GM18873 (cell line): ENCODE results near the gene CLDN7.

Experiments
- ATAC-seq: cut with Tn5 transposase; IDR thresholded peaks from one replicate; pipeline ENCODE4 v1.9.1; 2021; ENCODE audit warnings: mild to moderate bottlenecking, moderate library complexity, moderate number of reproducible peaks; ENCODE audit not compliant: unreplicated experiment, low FRiP score

CLDN7 gene

DNA sequence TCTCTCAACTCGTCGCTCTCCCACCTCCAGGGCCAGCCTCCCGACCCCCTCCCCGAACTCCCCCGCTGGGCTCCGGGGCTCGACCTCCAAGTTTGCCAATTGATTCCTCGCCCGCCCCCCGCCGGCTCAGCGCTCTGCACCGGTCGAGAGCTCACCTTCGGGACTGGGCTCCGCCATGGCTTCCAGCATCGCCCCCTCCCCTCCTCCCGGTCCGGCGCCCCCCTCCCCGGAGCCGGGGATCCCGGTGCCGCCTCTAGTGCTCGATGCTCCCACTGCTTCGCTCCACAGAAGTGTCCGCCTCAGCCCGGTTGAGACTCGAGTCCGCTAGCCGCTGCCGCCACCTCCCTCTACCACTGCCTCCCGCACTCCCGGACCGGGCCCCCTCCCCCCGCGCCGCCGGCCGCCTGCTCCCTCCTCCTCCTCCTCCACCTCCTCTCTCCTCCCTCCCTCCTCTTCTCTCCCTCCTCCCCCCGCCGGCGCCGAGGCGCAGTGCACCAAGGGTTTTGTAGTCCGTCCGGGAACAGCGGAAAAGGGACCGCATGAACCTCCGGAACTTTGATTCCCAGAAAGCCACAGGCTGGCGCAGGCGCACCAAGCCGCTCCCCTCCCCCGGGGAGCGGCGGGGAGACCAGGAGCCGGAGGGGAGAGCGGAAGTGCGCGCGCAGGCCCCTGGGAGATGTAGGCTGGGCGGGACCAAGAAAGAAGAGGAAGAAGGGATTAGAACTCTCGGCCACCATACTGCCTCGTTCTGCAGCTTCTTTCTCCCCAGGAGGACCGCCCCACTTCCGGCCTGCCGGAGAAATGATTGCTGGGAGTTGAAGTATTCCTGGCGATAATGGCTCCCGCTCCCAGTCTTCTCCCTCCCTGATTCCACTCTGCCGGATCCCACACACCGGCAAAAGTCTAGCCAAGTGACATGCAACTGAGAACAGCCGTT, 22.9 kb downstream of the CLDN7 start, which contains the start of gene PHF23:
Gene PHF23 (minus strand): TSS at position 367 of the 937 bp plus-strand sequence. CDS start 178 bp downstream, at position 189.
- peak; percentile 38 for ATAC-seq

DNA sequence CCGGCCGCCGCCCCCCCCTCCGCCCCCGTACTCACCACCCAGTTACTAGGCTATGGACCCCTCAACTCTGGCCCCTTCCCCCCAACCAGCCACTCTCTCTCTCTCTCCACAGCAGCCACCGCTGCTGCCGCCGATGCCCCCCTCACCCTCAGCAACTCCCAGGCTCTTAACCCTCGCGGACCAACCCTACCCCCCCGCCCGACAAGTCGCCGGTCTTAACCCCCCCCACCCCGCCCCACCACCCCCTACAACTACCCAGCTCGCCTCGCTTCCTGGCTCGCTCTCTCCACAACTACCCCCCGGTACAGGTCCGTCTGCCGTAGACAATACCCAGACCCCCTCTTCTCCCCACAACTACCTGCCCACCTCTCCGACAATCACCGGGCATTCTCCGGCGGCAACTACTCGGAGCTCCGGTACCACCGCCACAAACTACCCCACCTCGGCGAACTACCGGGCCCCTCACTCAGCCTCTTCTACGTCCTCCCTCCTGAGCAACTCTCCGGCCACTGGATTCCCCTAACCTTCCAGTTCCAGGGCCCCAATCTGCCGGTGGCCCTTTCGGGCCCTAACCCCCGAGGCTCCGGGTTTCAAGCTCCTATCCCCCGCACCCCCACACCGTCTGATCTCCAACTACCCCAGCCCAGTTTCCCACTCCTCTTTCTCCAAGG, 23.7 kb downstream of the CLDN7 start:
- no peak for ATAC-seq

DNA sequence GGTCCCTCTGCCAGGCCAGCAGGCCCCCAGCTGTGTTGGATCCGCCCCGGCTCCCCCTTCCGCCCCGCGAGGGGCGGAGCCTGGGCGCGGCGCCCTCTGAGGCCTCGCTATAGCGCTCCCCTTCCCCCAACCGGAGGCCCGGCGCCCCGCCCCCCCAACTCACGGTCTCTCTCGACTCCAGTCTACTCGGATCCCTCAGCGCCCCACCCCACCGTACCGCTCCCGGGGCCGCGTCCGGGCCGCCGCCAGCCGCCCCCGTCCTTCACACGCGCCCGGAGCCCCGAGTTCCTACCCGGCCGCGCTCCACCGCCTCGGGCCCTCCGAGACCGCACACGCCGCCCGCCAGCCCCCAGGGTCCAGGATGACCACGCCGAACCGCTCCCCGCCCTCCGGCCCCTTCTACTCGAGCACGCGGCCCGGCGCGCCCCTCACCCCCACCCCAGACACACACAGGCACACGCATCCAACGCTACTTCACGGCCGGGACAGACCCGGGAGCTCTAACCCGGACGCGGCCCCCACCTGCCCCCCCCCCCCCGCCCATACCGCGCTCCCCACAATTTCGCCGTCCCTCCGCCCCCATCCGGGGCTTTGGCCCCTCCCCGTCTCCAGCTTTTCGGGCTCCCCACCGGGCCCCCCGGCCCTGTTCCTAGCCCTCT, 24.4 kb downstream of the CLDN7 start:
- ATAC-seq = no peak

DNA sequence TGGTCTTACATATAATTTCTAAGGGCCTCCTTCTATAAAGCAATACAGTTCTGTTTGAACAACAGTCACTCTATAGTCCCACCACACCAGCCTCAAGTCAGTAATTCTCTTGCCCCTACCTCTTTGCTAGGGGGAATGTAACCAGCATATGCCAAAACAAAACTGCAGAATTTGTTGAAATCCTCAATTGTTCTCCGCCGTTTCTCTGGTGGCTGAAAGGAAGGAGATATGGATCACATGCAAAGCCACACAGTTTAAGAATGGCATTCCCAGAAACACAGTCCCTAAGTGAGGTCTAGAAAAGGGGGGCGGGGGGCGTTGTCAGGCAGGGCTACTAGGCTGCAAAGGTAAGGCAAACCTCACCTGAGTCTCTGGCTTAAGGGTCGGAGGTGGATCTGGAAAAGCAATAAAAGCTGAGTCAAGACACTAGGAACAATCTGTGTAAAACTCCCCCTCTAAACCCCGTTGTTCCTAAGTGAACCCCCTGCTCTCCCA, 25.0 kb downstream of the CLDN7 start:
- ATAC-seq = no peak

DNA sequence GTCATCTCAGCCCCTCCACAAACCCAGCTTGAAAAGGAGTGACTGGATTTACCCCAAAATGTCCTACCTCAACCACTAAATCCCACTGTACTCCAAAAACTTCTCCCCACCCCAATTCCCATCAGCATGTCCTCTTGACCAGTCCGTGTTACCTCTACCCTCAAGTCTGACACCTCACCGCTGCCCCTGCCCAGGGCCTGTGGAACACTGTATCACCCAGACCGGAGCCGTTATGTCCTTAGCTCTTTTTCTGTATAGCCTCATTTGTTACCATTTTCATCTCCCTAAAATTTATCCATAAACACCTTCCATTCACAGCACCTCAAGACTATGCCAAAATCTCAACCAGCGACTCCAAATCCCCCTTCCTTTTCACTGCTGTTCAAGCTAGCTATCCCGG, 25.5 kb downstream of the CLDN7 start:
- ATAC-seq = no peak

DNA sequence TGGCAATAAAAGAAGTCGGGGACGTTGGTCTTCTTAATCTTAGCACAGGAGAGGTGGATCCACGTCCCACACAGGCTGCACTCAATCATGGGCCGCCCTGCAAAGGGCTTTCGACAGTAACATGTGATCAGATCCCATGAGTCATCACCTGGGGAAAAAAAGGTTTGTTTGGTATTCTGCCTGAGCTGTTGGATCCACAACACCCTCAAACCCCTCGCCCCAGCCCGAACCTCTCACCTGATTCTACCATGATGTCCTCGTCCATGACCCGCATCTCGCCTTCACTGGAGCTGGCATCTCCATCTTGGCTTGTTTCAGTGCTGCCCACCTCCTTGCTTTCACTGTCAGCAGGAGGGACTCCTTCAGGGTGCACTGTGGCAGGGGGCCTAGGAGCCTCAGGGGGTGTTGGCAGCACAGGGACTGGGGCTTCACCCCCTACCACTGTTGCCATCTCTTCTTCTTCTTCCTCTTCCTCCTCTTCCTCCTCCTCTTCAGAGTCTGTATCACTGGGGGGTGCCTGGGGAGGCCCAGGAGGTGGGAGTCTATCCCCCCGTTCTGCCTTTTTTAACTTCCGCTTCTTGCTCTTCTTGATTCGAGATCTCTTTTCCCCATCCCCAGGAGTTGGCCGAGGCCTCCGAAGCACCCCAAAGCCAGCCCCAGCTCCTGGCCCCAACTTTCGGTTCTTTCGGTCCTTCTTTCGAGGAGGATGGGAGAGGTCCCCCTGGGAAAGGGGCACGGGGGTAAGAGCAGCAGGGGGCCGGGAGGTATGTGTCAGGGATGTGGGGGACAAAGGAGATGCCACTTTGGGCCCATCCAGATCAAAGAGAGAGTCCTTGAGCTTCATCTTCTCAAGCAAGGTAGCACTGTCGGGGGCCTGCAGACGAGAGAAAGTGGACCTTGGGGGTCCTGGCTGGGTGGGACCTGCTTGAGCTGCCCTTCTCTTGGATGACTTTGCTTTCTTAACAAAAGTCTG, 26.3 kb downstream of the CLDN7 start:
- ATAC-seq = no peak

DNA sequence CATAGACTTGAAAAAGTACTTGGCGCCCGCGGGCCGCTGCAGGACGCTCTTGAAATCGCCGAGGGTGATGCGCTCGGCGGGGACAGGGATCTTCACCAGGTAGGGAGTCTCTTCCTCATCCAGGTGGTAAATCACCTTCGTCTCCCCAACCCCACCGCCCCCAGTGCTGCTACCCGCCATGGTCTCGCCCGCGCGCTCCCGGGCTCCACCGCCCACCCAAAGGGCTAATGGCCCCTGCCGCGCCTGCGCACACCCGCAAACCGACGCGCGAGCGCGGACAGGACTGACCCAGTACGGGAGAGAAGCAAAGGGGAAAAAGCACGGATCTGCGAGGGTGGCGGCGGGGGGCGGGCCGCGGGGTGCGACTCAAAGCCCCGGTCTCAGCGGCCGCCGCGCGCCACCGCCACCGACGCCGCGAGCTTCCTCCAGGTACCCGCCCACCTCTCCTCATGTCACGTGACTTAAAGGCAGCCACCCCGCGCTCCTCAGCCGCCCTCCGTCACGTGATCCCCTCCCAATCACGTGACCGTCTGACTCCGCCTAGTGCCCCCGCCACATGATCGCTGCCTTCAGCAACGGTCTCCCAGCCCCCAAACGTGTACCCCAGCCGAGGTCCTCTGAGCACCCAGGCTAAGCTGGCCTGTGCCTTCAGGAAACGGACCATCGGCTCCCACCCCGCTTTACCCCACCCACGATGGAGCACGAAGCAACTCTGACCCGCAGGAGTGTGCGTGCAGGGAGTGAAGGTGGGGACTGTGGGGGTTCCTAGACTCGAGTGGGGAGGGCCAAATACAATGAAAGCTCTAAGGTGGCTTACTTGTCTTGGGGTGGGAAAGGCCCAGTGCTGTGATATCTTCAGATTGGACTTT, 28.0 kb downstream of the CLDN7 start, which contains the start of gene DVL2:
Gene DVL2 (minus strand): TSS at position 435 of the 869 bp plus-strand sequence. CDS start 255 bp downstream, at position 180.
- ATAC-seq = peak; percentile 45

DNA sequence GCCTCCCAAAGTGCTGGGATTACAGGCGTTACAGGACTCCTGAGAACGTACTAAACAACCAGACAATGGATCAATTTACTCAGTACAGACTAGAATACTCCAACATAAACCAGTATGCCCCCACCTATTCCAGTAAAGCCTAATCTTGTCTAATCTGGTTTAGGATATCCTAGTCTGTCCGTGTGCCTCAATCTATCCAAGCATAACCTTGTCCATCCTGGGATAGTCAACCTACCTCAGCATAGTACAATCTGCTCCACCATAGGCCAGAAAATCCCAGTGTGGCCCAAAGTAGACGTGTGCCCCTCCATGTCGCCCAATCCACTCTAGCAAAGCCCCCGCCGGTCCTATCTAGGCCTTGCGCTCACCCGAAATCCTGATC, 28.6 kb downstream of the CLDN7 start:
- no peak for ATAC-seq

DNA sequence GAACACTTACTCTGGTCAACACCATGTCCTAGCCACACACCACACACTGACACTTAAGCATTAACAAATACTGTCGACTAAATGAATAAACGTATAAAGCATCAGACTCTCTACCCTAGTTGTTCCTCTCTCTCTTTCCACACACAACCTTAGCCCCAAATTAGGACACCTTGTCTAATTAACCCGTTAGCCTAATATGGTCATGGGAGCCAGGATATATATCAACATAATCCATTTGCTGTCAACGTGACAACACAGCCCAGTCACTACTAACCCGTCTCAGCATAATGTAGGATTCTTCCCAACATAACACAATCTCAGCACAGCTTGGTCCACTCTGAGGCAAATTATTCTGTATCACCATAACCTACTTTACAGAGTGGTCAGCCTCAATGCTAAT, 30.2 kb downstream of the CLDN7 start:
- ATAC-seq = no peak

DNA sequence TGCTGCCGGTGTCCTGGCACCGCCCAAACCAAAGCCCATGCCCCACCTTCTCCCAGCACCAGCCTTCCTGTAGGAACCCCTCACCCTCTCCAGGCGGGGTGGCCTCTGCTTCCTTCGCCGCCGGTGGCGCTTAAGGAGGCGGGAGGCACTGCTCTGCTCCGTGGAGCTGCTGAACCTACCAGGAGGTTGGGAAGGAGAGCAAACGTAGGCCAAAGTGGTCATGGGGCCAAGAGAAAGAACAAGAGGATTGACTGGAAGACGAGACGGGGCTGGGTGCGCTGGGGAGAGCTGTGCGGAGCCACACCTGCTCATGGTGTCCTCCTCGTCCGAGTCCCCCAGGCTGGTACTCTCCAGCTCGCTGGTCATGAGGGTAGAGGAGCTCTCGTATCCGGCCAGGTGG, 32.8 kb downstream of the CLDN7 start:
- ATAC-seq = no peak

DNA sequence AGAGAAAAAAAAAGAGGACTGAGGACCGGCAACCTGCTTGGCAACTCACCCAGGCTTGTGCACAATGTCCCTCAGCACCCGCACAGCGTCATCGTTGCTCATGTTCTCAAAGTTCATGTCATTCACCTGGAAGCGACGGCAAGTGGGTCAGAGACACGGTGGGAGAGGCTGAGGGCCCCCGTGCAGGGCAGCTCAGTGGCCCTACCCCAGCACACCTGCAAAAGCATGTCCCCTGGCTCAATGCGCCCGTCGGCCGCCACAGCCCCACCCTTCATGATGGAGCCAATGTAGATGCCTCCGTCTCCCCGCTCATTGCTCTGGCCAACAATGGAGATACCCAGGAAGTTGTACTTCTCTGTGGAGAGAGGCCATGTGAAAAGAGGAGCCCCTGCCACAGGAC, 33.4 kb downstream of the CLDN7 start:
- no peak for ATAC-seq

DNA sequence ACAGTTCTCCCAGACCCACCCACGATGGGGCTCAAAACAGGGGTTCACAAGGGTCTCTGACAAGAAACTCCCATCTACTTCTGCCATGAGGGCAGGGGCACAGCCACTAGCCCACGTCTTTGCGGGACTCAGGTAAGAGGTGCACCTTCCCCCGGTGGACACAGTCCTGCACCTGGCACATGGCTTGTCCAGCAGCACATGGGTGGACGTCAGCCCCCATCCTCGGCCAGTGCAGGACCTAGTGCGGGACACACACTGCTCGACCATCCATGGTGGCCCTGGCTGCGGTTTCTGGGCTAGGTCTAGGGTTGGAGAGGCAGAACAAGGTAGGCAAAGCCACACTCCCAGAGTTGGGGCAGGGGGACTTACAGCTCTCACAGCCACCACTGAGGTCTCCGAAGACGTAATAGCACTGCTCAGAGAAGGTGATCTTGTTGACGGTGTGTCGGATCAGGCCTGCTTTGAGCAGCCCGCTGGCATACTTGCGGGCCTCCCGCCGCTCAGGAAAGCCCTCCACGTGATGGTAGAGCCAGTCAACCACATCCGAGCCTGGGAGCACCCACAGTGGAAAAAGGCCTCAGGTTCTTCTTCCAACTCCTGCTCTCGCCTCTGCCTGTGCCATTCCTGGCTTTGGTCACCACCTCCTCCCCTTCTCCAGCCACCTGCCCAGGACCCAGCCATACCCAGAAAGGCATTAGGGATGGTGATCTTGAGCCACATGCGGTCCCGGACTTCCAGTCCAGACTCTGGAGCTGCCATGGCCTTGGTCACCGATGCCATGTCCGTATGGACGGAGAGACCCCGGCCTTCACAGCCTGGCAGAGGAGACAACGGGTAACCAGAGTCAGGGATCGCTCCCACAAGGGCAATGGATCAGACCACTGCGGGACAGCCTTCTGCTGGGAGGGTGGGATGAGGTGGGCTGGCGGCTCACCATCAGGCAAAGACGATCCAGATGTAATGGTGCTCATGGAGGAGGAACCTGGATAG, 35.3 kb downstream of the CLDN7 start:
- ATAC-seq = no peak

DNA sequence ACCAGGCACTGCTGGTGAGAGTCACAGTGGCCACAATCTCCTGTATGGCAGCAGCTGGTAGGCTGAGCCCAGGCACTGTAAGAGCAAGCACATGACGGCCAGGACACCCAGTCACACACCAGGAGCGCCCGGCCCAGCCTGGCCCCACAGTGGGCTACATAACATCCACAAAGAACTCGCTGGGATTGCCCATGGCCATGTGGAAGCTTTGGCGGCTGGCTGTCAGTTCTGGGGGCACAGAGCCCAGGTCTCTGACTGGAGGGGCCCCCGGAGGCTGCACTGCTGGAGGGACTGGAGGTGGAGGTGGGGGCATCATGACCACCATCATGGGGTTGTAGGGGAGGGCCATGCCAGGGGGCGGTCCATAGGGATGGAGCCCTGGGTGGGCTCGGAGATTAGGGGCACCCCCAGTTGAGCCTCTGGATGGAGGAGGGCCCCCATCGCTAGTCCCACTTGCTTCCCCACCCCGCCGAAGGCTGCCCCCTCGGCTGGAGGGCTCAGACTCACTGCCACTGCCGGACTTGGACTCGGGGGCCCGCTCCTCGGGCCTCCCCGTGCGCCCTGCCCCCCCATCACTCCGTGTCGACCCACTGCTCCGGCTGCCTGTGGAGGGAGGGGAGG, 36.5 kb downstream of the CLDN7 start:
- no peak for ATAC-seq

DNA sequence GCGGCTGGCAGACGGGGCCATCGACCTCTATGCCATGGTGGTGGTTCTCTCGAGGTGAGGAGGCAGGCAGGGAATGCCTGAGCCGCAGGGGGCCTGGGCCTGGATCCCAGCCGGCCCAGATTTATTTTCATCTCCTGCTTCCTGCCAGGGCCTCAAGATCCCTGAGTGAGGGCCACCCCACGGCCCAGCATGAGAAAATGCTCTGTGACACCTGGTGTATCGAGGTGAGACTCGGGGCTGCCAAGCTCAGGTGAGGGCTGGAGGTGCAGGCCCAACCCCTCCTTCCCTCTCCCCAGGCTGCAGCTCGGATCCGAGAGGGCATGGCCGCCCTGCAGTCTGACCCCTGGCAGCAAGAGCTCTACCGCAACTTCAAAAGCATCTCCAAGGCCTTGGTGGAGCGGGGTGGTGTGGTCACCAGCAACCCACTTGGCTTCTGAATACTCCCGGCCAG, 37.6 kb downstream of the CLDN7 start:
- ATAC-seq = no peak

DNA sequence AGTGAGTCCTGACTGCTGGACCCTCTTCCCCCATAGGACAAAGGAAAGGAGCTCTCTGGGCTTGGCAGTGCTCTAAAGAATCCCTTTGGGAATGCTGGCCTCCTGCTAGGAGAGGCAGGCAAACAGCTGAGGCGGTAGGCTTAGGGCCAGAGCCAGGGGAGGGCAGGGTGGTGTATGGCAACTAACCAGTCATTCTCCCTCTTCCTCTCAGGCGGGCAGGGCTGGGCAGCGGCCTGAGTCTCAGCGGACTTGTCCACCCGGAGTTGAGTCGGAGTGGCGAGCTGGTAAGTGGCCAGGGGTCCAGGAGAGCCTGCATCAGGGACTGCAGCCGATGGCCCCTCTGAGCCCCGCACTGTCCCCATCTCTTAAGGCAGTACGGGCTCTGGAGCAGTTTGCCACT, 38.2 kb downstream of the CLDN7 start:
- ATAC-seq = no peak

DNA sequence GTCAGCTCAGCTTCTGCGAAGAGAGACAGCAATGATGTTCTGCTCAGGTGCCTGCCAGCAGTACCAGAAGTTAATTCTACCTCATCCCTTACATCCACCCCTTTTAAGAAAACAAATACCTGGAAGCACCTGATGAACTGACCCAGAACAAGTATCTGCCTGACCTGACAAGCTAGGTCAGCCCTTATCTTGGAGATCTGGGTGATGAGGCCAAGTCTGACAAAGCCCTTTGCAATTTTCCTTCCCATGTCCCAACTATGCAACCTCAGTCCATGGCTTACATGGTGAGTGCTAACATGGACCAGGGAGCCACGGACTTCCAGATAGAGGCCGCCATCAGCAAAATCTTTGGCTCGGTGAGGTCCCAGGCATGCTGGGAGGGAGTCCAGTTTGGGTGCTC, 38.9 kb downstream of the CLDN7 start:
- ATAC-seq = no peak

DNA sequence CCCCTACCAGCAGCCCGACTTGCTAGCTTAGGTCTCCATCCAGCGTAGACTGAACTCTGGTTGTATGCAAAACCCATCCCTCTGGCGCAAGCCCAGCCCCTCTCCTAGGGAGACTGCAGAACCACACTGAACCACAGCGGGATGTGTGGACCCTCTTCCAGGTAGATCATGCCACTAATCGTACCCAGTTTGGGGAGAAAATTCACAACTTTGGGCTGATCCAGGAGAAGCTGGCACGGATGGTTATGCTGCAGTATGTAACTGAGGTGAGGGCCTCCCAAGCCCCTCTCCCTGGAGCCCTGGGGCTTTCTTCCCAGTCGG, 39.3 kb downstream of the CLDN7 start:
- ATAC-seq = no peak
